ENCODE measurements around the gene ABHD1.

GRCh38 chr2:27096748-27097297, 26.8 kb upstream of the ABHD1 start:
- TF ChIP-seq, protein P1, sequence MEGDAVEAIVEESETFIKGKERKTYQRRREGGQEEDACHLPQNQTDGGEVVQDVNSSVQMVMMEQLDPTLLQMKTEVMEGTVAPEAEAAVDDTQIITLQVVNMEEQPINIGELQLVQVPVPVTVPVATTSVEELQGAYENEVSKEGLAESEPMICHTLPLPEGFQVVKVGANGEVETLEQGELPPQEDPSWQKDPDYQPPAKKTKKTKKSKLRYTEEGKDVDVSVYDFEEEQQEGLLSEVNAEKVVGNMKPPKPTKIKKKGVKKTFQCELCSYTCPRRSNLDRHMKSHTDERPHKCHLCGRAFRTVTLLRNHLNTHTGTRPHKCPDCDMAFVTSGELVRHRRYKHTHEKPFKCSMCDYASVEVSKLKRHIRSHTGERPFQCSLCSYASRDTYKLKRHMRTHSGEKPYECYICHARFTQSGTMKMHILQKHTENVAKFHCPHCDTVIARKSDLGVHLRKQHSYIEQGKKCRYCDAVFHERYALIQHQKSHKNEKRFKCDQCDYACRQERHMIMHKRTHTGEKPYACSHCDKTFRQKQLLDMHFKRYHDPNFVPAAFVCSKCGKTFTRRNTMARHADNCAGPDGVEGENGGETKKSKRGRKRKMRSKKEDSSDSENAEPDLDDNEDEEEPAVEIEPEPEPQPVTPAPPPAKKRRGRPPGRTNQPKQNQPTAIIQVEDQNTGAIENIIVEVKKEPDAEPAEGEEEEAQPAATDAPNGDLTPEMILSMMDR (IDR thresholded peaks at IDR 0.05) = no peak
- TF ChIP-seq ZFX (IDR thresholded peaks at IDR 0.05; ENCODE audit: borderline replicate concordance) = no peak

Measured in 22Rv1 (cell line).